Ovary (tissue), 9 donors: Measurements from ENCODE around the gene EFCAB6. TPM values are rescaled to one million over a fixed set of nuclear protein-coding genes. Genes with fewer than 3 reads are reported as not detected.

ENCODE experiments used
- DNase-seq, 5 donors: peaks; one replicate each; pipeline ENCODE4 v3.0.0-alpha.2; 2019 to 2020
- H3K27ac ChIP-seq, 2 donors: fragments of 200-600 bp; one replicate each; pipeline versions ENCODE4 v1.5.1 to v1.8.0; 2019 to 2022
- H3K27me3 ChIP-seq: fragments of 200-600 bp; one replicate; pipeline ENCODE4 v1.8.0; 2022
- H3K36me3 ChIP-seq: fragments of 200-600 bp; sonication (generic); one replicate; pipeline ENCODE4 v1.5.1; 2019
- H3K4me1 ChIP-seq: one replicate; pipeline ENCODE4 v1.8.1; 2013; ENCODE audit warnings: mild to moderate bottlenecking, moderate library complexity; ENCODE audit not compliant: insufficient read depth
- H3K4me3 ChIP-seq: fragments of 200-600 bp; sonication (generic); one replicate; pipeline ENCODE4 v1.5.1; 2017
- H3K9me3 ChIP-seq, 2 donors: fragments of 200-600 bp in 1 of 2; sonication (generic) in 1 of 2; one replicate each; pipeline versions ENCODE4 v1.5.1 to v1.8.1; 2013 to 2019; ENCODE audit warnings: mild to moderate bottlenecking in 1 of 2, moderate library complexity in 1 of 2
- CTCF ChIP-seq, 3 donors: fragments of 450-650 bp in 2 of 3; fragments of 200-600 bp in 1 of 3; IDR thresholded peaks; one replicate each; pipeline versions ENCODE4 v1.5.1 to v1.8.0; 2016 to 2022; ENCODE audit warnings: antibody characterized with exemption in 3 of 3, mild to moderate bottlenecking in 1 of 3
- EP300 ChIP-seq: sonication (generic); formaldehyde crosslinking; IDR thresholded peaks from one replicate; pipeline ENCODE4 v1.6.1; 2017; ENCODE audit warnings: antibody characterized with exemption
- POLR2A ChIP-seq: fragments of 450-650 bp; IDR thresholded peaks from one replicate; pipeline ENCODE4 v1.6.1; 2017; ENCODE audit warnings: antibody characterized with exemption, mild to moderate bottlenecking, moderate library complexity
- WGBS, 3 donors: extraction: QIAGEN DNeasy Blood & Tissue Kit in 1 of 3; methylation state at CpG; one replicate each; pipeline versions ENCODE4 v1.1.5 to v1.1.7; 2013 to 2017; 5-methylcytosine and 5-hydroxymethylcytosine counted together
- intact Hi-C, 4 donors: fragments of 100-400 bp; cut with DNase I; formaldehyde crosslinking; loops; one replicate each; pipeline versions ENCODE4 v1.11.0 to v1.15.1; 2022 to 2023
- polyA plus RNA-seq, 2 donors: library from polyadenylated mRNA; stranded (reverse); fragments of 200-250 nt in 1 of 2; fragments of 350-450 nt in 1 of 2; fragmentation: Illumina TruSeq in 1 of 2; extraction: RNeasy Lipid Tissue Mini Kit (QIAGEN cat#74804) in 1 of 2; gene quantifications; one replicate each; pipeline ENCODE4 v1.2.3, GENCODE V29; 2013 to 2014
- total RNA-seq, 7 donors: library from RNA; depleted of rRNA in 2 of 7; stranded (reverse); fragments of >200 nt in 2 of 7; fragmentation: NEBNext Ultra II Directional in 3 of 7; extraction: Animal tissue kit (Norgen Biotek cat#: 25700) in 3 of 7; gene quantifications; one replicate each; pipeline versions ENCODE4 v1.1.0 to v1.2.4, GENCODE V29; 2016 to 2023
- donor health status: DM: no; HTN: no; CAD: no; lungs with moderate emphysema.
- donor health status: DM: no; HTN: no; CAD: no.
- donor health status: Bipolar disorder and iron deficiency.
- donor health status: DM: yes; HTN: yes; CAD: no.
- donor health status: DM: no; HTN: no; CAD: no.
- donor health status: DM: yes; HTN: yes; CAD: no.

Gene EFCAB6
- total and polyA plus RNA-seq, 9 donors: 1.00 to 17.5 (median 6.7) TPM

DNA sequence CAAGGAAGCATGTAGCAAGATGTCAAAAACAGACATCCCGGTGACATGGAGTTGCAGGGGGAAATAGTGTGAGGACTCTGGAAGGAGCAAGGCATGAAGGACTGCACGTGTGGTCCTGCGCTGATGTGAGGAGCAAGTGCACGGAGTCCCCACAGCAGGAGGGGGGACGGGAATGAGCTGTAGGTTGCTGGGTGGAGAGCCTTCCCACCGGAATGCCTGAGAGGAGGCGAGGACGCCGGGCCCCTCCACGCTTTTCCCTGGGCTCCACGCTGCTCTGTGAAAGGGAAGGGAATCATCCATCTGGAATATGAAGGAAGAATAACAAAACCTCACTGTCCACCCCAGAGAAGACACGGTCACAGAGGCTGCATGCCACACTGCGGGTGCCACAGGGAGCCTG, 23.6 kb upstream of the EFCAB6 start:
- Histone ChIP-seq H3K4me3 (no peak overlapping the region), H3K27me3 (no peaks in the 10 kb centered on the region), H3K9me3 (no peaks in the 10 kb centered on the region), H3K27ac (no peak overlapping the region), H3K36me3 (no peaks in the 10 kb centered on the region), H3K4me1 (no peaks in the 10 kb centered on the region)
- 90 to 93% (median 93%) methylated on average over 13 of the region's 13 CpGs for WGBS, 3 donors
- TF ChIP-seq EP300: no peak
- no peak for TF ChIP-seq CTCF (IDR thresholded peaks at IDR 0.05)
- TF ChIP-seq POLR2A: no peak
- no peak for DNase-seq
- intact Hi-C loops: no loop called here

- no peaks in the 10 kb centered on the region for H3K27me3 ChIP-seq
- 84 to 91% (median 88%) methylated on average over 12 of the region's 12 CpGs for WGBS, 3 donors
These were observed 23.1 kb upstream of the EFCAB6 start for GRCh38 chr22:43835166-43835565.

DNA sequence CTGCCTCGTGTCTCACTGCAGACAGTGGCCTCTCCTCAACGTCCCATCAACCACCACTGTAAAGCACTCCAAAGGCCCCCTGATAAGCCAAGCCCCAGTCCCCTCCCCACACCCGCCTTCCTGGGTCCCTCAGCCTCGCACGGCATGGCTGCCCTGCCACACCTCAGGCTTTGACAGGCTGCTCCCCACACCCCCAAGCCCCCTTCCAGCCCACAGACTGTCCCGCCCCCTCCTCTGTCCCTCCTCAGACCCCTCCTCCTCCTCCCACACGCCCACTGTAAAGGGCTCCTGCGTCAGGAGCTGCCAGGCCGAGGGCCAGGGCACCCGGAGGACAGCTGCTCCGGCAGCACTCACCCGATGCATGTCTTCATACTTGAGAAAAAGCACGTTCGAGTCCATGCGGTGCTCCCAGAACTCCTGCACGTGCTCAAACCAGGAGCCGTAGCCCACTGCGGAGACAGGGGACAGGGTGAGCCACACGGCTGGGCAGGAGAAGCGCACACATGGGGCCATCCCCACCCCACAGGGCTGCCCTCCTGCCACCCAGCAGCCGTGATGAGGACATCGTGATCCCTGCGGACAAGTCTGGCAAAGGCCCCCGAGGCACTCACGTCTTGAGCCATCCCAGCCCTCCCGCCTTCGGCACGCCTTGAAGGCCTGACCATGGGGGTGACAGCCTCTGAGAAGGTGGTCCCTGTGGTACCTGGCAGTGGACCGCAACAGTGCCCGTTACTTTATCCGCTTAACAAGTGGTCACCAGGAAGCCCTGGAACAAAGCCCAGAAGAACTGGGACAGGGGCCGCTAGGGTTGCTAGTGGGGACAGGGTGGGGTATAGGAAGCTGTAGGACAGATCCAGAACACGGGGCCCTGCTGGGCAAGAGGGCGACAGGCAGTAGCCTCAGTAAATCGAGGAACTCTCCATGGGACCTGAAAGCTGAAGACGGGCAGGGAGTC, 21.5 kb upstream of the EFCAB6 start:
- Histone ChIP-seq H3K36me3 (no peaks in the 10 kb centered on the region), H3K4me1 (peaks cover 2% of the 10 kb centered on the region), H3K27me3 (no peaks in the 10 kb centered on the region), H3K4me3 (no peak overlapping the region), H3K9me3 (no peaks in the 10 kb centered on the region), H3K27ac (no peak overlapping the region)
- DNase-seq: no peak
- WGBS, 3 donors: 81 to 84% (median 82%) methylated on average over 32 to 36 of the region's 36 CpGs
- intact Hi-C loops: no loop called here
- TF ChIP-seq POLR2A (no peak), EP300 (no peak), CTCF (IDR thresholded peaks at IDR 0.05) (no peak)

More at GRCh38 chr22:43835166-43835565, 23.1 kb upstream of the EFCAB6 start:
- H3K4me3 ChIP-seq: no peak overlapping the region
- no peaks in the 10 kb centered on the region for H3K4me1 ChIP-seq
- intact Hi-C loops: no loop called here
- no peak for DNase-seq
- H3K9me3 ChIP-seq: no peaks in the 10 kb centered on the region
- TF ChIP-seq POLR2A: no peak
- TF ChIP-seq CTCF (IDR thresholded peaks at IDR 0.05): no peak
- TF ChIP-seq EP300: no peak
- H3K36me3 ChIP-seq: no peaks in the 10 kb centered on the region
- H3K27ac ChIP-seq: no peak overlapping the region

- no peak for TF ChIP-seq EP300
- no peak for TF ChIP-seq POLR2A
- no peak for TF ChIP-seq CTCF (IDR thresholded peaks at IDR 0.05)
- Histone ChIP-seq H3K4me3 (no peak overlapping the region), H3K27me3 (no peaks in the 10 kb centered on the region), H3K9me3 (no peaks in the 10 kb centered on the region), H3K27ac (no peak overlapping the region), H3K36me3 (no peaks in the 10 kb centered on the region), H3K4me1 (peaks cover 9% of the 10 kb centered on the region)
- DNase-seq: peak in 1 of 5 donors; percentile 35
- WGBS, 3 donors: 86 to 90% (median 90%) methylated on average over 18 of the region's 18 CpGs
- intact Hi-C loops: no loop called here
These were observed 20.5 kb upstream of the EFCAB6 start for GRCh38 chr22:43832393-43833265.
